K562 (cell line): ENCODE data around the gene MMP27. TPM values are rescaled to one million over a fixed set of nuclear protein-coding genes. Genes with fewer than 3 reads are reported as not detected.

Experiments
- ARID2 ChIP-seq: fragments of 450-650 bp; IDR thresholded peaks from 2 replicates; pipeline ENCODE4 v1.6.1; 2017; ENCODE audit warnings: antibody characterized with exemption, mild to moderate bottlenecking
- BCOR ChIP-seq: fragments of 450-650 bp; IDR thresholded peaks from 2 replicates; pipeline ENCODE4 v1.6.1; 2016
- CBX3 ChIP-seq, 2 experiments: IDR thresholded peaks; 1 replicate in 1 of 2; 2 replicates in 1 of 2; pipeline ENCODE4 v1.6.1; 2012; ENCODE audit warnings: inconsistent platforms in 2 of 2, low read length in 2 of 2, borderline replicate concordance in 1 of 2, control low read depth in 1 of 2
- CHD1 ChIP-seq: fragments of 200-600 bp; sonication (generic); IDR thresholded peaks from one replicate; pipeline ENCODE4 v1.6.1; 2012; ENCODE audit warnings: mild to moderate bottlenecking, moderate library complexity, low read length, inconsistent platforms
- ETV1 ChIP-seq: fragments of 450-650 bp; conservative IDR thresholded peaks from 2 replicates; pipeline ENCODE4 v1.6.1; 2016; ENCODE audit warnings: missing genetic modification characterization, control low read depth, low read depth, missing compliant biosample characterization
- FOSL1 ChIP-seq: fragments of 200-800 bp; sonication (Bioruptor generic); conservative IDR thresholded peaks from 2 replicates; pipeline ENCODE4 v1.6.1; 2016; ENCODE audit warnings: missing genetic modification characterization, missing compliant biosample characterization
- FOXO4 ChIP-seq: fragments of 450-650 bp; formaldehyde crosslinking; IDR thresholded peaks from 2 replicates; pipeline ENCODE4 v1.4.0; 2020; ENCODE audit warnings: mild to moderate bottlenecking, moderate library complexity
- GATA2 ChIP-seq: sonication (generic); formaldehyde crosslinking; IDR thresholded peaks from 2 replicates; pipeline ENCODE4 v1.4.0; 2020; ENCODE audit warnings: mild to moderate bottlenecking, missing genetic modification reagents
- HSF4 ChIP-seq: fragments of 250-450 bp; sonication (Bioruptor Pico); IDR thresholded peaks from 2 replicates; pipeline ENCODE4 v2.1.2; 2022; ENCODE audit warnings: mild to moderate bottlenecking, moderate library complexity, borderline replicate concordance
- MBD2 ChIP-seq: sonication (generic); IDR thresholded peaks from 2 replicates; pipeline ENCODE4 v1.6.1; 2016; ENCODE audit warnings: low read depth, borderline replicate concordance
- MITF ChIP-seq: IDR thresholded peaks from 2 replicates; pipeline ENCODE4 v1.6.1; 2014; ENCODE audit warnings: antibody characterized with exemption
- RFX1 ChIP-seq: fragments of 450-650 bp; IDR thresholded peaks from 2 replicates; pipeline ENCODE4 v1.6.1; 2016; ENCODE audit warnings: mild to moderate bottlenecking, moderate library complexity
- SMAD3 ChIP-seq: fragments of 450-650 bp; formaldehyde crosslinking; conservative IDR thresholded peaks from 2 replicates; pipeline ENCODE4 v1.4.0; 2020; ENCODE audit warnings: mild to moderate bottlenecking
- SMARCB1 ChIP-seq: IDR thresholded peaks from 2 replicates; pipeline ENCODE4 v1.6.1; 2011; ENCODE audit warnings: improper control_type of control experiment, low read depth; ENCODE audit not compliant: insufficient read length
- SNIP1 ChIP-seq: fragments of 450-650 bp; IDR thresholded peaks from 2 replicates; pipeline ENCODE4 v1.7.1; 2017; ENCODE audit warnings: low read depth, mild to moderate bottlenecking
- TBL1XR1 ChIP-seq, 2 experiments: IDR thresholded peaks; 2 replicates each; pipeline ENCODE4 v1.6.1; 2012; ENCODE audit warnings: improper control_type of control experiment in 2 of 2, low read length in 2 of 2, mild to moderate bottlenecking in 1 of 2
- TCF7L2 ChIP-seq: fragments of 150-350 bp; IDR thresholded peaks from 2 replicates; pipeline ENCODE4 v1.6.1; 2016; ENCODE audit warnings: low read depth, mild to moderate bottlenecking, low read length, moderate library complexity
- ZKSCAN1 ChIP-seq: fragments of 150-350 bp; IDR thresholded peaks from 2 replicates; pipeline ENCODE4 v1.6.1; 2016; ENCODE audit warnings: low read depth, low read length
- ZKSCAN3 ChIP-seq: fragments of 250-450 bp; sonication (Bioruptor Pico); IDR thresholded peaks from 2 replicates; pipeline ENCODE4 v1.4.0; 2020
- ZNF232 ChIP-seq: sonication (generic); formaldehyde crosslinking; IDR thresholded peaks from 2 replicates; pipeline ENCODE4 v1.8.0; 2022; ENCODE audit warnings: mild to moderate bottlenecking, missing genetic modification reagents
- ZNF449 ChIP-seq: fragments of 250-450 bp; sonication (Bioruptor Pico); IDR thresholded peaks from 2 replicates; pipeline ENCODE4 v1.8.0; 2022; ENCODE audit warnings: moderate library complexity, mild to moderate bottlenecking, inconsistent platforms
- ZNF512 ChIP-seq: IDR thresholded peaks from 2 replicates; pipeline ENCODE4 v1.6.1; 2016; ENCODE audit warnings: missing genetic modification characterization, missing compliant biosample characterization
- ZNF764 ChIP-seq: fragments of 250-450 bp; sonication (Bioruptor Pico); IDR thresholded peaks from 2 replicates; pipeline ENCODE4 v1.4.0; 2020; ENCODE audit warnings: low read depth, mild to moderate bottlenecking, moderate library complexity
- ZNF830 ChIP-seq: fragments of 250-450 bp; sonication (Bioruptor Pico); IDR thresholded peaks from 2 replicates; pipeline ENCODE4 v1.5.0; 2021; ENCODE audit warnings: mild to moderate bottlenecking
- polyA plus RNA-seq, 8 experiments: library from polyadenylated mRNA; depleted of rRNA in 4 of 8; stranded (reverse) in 5 of 8; unstranded in 3 of 8; fragments of >200 nt; fragmentation: Nextera tagmentation in 2 of 8; fragmentation: Illumina TruSeq in 1 of 8; extraction: Ambion mirVana in 2 of 8; extraction: Trizol in 1 of 8; gene quantifications; 2 replicates each; pipeline versions ENCODE4 v1.2.1 to v1.2.3, GENCODE V29; 2011 to 2014; ENCODE audit warnings: inconsistent platforms in 1 of 8, missing spikeins in 1 of 8
- total RNA-seq, 7 experiments: library from RNA; depleted of rRNA in 6 of 7; stranded (reverse); fragments of >200 nt in 6 of 7; fragmentation: Illumina TruSeq in 2 of 7; extraction: Trizol in 2 of 7; gene quantifications; 2 replicates each; pipeline versions ENCODE4 v1.2.1 to v1.2.3, GENCODE V29; 2011 to 2021; ENCODE audit warnings: low replicate concordance in 1 of 7
- TF ChIP-seq, protein P1 (sequence below): sonication (generic); formaldehyde crosslinking; IDR thresholded peaks from 2 replicates; pipeline ENCODE4 v1.8.0; 2022; ENCODE audit warnings: missing genetic modification reagents, mild to moderate bottlenecking, moderate library complexity, borderline replicate concordance

The MMP27 gene
- total and polyA plus RNA-seq, 9 of the 15 experiments (the other 6 are each of a cell fraction or from before 2014, with no cell fraction given) = not detected

DNA sequence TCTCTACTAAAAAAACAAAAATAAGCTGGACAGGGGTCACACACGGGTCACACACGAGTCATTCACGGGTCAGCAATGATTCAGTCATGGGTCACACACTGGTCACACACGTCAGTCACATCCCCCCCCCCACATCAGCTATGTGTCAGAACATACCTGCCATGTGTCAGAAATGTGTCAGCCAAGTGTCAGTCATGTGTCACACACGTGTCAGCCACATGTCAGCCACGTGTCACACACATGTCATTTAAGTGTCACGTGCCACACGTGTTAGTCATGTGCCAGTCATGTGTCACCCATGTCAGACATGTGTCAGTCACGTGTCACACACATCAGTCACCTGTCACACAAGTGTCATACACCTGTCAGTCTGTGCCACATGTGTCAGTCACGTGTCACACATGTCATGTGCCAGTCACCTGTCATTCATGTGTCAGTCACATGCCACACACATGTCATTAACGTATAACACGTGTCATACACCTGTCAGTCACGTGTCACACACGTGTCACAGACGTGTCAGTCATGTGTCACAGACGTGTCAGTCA lies 51.8 kb downstream of the MMP27 start (continued):
- TF ChIP-seq MITF (no peak), HSF4 (CRISPR knock-in tag) (no peak), CHD1 (no peak), FOSL1 (peak; percentile 50; the same call in 1 of the 2 replicates), ZNF512 (tag) (no peak), ETV1 (tag) (no peak), ZNF830 (CRISPR knock-in tag) (no peak), ZKSCAN3 (CRISPR knock-in tag) (no peak), ZNF449 (CRISPR knock-in tag) (no peak), SMAD3 (CRISPR knock-in tag) (no peak), ZNF764 (CRISPR knock-in tag) (no peak), ARID2 (no peak), FOXO4 (no peak), TCF7L2 (no peak), GATA2 (CRISPR knock-in tag) (no peak), RFX1 (no peak), SNIP1 (no peak), MBD2 (no peak), BCOR (no peak), CBX3 (IDR thresholded peaks at IDR 0.05; ENCODE audit: borderline replicate concordance in 1 of 2, low read length in 2 of 2) (peak in 1 of 2 experiments; percentile 71; a peak in 1 of 3 replicates), ZNF232 (CRISPR knock-in tag) (peak; percentile 98), TBL1XR1 (IDR thresholded peaks at IDR 0.05; ENCODE audit: low read length in 2 of 2) (no peak), SMARCB1 (no peak), ZKSCAN1 (no peak)
- TF ChIP-seq, protein P1, sequence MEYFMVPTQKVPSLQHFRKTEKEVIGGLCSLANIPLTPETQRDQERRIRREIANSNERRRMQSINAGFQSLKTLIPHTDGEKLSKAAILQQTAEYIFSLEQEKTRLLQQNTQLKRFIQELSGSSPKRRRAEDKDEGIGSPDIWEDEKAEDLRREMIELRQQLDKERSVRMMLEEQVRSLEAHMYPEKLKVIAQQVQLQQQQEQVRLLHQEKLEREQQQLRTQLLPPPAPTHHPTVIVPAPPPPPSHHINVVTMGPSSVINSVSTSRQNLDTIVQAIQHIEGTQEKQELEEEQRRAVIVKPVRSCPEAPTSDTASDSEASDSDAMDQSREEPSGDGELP = no peak
